ENCODE results near the gene INO80E.

The INO80E gene, protein sequence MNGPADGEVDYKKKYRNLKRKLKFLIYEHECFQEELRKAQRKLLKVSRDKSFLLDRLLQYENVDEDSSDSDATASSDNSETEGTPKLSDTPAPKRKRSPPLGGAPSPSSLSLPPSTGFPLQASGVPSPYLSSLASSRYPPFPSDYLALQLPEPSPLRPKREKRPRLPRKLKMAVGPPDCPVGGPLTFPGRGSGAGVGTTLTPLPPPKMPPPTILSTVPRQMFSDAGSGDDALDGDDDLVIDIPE

DNA sequence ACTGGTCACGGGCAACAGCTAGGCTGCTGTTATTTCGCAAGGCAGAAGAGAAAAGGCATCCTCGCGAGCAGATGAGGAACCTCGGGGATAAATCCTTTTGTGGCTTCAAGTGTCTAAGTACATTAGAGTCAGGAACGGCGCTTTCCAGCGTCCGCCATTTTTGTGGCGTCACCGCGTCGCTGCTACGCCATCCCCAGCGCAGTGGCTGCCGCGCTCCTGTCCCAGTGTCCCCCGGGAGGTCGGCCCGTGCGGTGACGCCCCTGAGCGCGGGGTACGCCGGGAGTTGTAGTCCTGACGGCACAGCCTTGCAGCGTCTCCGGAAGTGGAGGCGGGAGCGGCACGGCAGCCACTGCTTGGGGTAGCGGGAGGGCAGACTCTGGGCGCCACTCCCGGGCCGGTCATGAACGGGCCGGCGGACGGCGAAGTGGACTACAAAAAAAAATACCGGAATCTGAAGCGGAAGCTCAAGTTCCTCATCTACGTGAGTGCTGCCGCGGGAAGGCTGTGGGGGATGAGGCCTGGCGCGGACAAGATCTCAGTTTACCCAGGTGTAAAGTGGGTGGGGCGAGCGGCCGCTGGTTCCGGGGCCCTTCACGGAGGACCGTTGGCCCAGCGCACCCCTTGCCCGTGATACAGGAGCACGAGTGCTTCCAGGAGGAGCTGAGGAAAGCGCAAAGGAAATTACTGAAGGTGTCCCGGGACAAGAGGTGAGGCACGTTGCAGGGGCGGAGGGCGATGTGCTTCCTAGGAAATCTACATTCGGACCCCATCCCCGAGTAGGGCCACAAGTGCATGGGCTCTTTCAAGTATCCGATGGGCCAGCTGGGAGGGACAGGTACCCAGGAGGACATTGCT is at the start of gene INO80E:
TSS of gene INO80E (plus strand) at position 331 of the 855 bp plus-strand sequence. CDS start at position 401, 70 bp downstream.
- in situ Hi-C loops (cut with HindIII; ENCODE audit: low sequenced_read_pairs), result no loop called here

DNA sequence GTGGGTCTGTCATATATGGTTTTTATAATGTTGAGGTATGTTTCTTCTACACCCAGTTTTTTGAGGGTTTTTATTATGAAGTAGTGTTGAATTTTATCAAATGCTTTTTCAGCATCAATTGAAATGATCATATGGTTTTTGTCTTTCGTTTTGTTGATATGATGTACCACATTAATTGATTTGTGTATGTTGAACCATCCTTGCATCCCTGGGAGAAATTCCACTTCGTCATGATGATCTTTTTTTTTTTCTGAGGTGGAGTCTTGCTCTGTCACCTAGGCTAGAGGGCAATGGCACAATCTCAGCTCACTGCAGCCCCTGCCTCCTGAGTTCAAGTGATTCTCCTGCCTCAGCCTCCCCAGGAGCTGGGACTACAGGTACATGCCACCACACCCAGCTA is 48.1 kb upstream of the INO80E start:
- in situ Hi-C loops (cut with HindIII; ENCODE audit: low sequenced_read_pairs), result no loop called here

DNA sequence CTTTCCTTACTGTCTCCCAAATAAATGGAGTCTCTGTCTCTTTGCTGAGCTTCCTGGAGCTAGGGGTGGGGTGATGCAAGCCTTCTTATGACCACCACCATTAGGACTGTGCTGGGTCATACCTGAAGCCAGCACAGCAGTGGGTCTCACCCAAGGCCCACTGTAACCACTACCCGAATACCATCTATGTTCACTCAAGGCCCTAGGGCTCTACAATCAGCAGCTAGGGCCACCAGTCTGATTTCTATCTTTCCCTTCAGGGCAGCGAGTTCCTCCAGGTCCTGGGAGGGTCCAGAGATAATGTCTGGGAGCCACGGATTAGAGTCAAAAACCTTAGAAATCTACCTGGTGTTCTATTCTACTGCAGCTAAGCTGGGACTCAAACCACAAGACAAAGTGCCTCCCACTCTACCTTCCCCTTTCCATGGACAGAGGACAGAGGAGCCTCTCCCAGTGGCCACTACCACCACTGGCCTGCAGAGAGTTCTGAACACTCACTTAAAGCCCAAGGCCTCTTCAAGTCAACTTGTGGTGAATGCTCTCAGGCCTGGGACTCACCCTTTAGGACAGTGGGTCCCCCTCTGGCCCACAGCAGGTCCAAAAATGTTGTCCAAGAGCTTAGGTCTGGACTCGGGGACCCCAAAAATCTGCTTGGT is 45.1 kb upstream of the INO80E start:
- in situ Hi-C loops (cut with HindIII; ENCODE audit: low sequenced_read_pairs), result no loop called here

DNA sequence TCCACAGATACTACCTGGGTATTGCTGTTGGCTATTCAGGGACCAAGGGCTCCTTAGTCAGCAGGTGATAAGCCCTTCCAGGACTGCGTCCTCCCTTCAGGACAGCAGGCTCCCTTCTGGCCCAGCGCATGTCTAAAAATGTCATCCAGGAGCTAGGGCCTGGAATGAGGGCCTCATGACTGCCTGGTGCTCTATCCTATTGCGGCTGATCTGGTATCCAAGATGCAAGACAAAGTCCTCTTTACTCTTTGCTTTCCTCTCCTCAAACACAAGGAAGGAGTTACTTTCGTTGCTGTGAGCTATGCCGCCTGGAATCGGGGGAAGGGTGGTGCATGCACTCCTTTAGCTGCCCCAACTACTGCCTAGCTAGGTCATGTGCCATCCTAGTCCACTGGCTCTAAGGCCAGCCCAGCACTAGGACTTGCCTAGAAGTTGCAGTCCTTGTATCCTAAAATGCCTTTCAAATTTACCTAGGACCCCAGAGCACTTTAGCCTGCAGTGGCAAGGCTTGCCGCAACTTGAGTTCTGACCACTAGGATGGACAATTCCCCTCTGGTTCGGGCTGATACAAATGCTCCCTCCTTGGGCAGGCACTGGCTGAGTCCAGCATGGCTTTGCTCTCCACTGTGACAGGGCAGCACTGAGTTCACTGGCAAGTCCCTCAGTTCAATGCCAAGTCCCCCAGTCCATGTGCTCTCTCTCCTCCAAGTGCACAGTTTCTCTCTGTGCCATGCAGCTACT is 44.2 kb upstream of the INO80E start:
- in situ Hi-C loops (cut with HindIII; ENCODE audit: low sequenced_read_pairs), result no loop called here

DNA sequence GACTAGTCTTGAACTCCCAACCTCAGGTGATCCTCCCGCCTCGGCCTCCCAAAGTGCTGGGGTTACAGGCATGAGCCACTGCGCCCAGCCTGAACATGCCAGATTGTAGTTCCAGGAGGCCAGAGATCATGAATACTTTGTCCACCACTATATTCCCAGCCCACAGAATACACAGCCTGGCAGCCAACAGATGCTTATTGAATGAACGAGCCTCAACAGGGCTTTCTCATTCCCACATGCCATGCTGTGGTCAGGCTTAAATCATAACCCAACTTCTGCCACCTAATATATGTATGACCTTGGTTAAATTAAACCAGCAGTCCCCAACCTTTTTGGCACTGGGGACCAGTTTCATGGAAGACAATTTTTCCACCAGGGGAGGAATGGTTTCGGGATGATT is 37.3 kb upstream of the INO80E start:
- in situ Hi-C loops (cut with HindIII; ENCODE audit: low sequenced_read_pairs), result no loop called here

DNA sequence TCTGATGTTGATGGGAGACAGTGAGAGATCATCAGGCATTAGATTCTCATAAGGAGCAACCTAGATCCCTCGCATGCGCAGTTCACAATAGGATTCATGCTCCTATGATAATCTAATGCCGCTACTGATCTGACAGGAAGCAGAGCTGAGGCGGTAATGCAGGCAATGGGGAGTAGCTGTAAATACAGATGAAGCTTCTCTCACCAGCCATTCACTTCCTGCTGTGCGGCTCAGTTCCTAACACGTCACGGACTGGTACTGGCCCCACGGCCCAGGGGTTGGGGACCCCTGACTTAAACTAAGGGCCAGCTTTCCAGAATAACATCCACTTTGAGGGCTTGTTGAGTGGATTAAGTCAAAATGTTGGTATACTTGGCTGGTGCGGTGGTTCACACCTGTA is 36.7 kb upstream of the INO80E start:
- in situ Hi-C loops (cut with HindIII; ENCODE audit: low sequenced_read_pairs), result no loop called here

DNA sequence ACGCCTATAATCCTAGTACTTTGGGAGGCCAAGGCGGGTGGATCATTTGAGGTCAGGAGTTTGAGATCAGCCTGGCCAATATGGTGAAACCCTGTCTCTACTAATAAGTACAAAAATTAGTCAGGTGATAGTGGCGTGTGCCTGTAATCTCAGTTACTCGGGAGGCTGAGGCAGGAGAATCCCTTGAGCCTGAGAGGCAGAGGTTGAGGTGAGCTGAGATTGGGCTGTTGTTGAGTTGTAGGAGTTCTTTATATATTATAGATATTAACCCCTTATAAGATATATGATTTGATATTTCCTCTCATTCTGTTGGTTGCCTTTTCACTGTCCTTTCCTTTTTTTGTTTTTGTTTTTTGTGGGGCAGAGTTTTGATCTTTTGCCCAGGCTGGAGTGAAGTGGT is 36.2 kb upstream of the INO80E start:
- in situ Hi-C loops (cut with HindIII; ENCODE audit: low sequenced_read_pairs), result loop anchor here (5.0 kb wide), 1 partner anchor 58 kb away; the partner anchor contains the start of gene ASPHD1

DNA sequence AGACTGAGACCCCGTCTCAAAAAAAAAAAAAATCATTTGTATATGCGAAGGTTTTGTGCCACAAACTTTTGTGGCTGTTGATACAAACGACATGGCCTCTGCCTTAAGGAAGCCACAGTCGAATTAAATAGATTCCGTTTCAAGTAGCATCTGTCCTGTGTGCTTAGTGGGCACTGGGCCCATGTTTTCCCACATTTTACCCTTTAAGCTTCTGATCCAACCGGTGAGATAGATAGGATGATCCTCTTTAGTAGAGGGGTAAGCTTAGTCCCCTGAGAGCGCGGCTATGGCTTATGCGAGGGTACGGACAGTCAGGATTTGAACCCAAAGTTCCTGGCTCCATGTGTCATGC is 34.9 kb upstream of the INO80E start:
- in situ Hi-C loops (cut with HindIII; ENCODE audit: low sequenced_read_pairs), result loop anchor here (5.0 kb wide), 1 partner anchor 59 kb away; the partner anchor contains the start of gene ASPHD1

DNA sequence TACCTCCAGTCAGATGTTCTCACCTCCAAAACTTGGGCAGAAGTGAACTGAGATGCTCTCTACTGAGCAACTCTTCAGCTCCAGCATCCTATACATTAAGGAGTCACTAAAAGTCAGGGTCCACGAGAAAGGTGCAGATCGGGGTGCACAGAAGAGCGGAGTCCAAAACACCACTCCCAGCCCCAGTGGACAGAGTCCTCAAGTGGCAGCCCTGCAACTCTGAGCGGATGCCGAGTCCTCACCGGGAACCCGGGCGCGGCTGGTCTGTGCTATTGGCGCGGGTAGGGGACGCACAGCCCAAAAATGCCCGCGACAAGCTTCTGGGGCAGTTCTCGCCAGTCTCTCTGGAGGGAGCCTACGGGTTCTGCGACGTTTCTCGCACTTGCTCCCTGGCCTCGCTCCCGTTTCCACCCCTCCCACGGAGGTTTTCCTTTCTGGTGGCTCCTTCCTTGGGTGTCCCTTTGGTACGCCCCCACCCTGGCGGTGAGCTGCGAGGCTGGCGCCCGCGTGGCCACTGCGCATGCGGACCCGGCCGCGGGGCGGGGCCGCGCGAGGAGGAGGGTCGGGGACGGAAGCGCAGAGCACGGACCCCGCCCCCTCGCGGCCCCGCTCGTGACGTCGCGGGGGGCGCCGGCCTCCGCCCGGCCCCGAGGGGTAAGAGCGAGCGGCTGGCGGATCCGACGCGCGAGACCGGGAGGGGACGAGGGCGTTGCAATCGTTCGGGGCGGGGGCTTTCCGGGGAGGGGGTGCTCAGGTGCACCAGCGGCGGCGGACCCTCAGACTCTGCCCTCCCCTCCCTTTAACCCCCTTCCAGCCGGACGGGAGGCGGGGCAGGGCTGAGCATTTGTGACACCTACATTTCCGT is 34.3 kb upstream of the INO80E start, which contains the start of gene TMEM219:
TSS of gene TMEM219 (plus strand) at position 601 of the 865 bp plus-strand sequence. CDS start 1,065 bp downstream, outside the sequence.
- in situ Hi-C loops (cut with HindIII; ENCODE audit: low sequenced_read_pairs), result loop anchor here (5.0 kb wide), 1 partner anchor 59 kb away; the partner anchor contains the start of gene ASPHD1

DNA sequence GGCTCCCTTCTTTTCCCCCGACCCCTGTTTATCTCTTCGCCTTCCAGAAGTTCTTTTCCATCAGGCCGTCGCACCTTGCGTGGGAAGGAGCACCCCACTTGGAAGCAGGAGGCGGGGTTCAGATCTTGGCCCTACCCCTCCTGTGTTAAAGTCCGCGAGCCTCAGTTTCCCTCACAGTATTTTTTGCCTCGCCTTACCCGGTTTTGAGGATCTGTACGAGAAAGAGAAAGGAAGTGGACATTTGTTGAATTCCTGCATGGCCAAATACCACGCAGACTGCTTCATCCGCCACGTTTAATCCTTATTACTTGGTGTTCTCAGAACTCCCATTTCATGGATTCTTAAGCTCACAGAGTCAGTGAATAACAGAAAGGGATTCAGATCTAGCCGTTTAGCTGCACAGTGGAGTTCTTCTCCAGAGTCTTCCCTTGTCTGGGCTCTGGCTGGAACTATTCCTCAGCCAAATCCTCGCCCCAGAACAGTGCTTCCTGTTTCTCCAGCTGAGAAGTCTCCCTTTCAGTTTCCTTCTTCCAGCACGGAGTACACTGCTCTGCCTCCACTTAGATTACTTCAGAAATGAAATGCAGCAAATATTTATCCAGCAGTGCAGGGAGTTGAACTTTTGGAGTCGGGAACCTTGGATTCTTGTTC is 33.6 kb upstream of the INO80E start:
- in situ Hi-C loops (cut with HindIII; ENCODE audit: low sequenced_read_pairs), result loop anchor here (5.0 kb wide), 1 partner anchor 60 kb away; the partner anchor contains the start of gene ASPHD1

DNA sequence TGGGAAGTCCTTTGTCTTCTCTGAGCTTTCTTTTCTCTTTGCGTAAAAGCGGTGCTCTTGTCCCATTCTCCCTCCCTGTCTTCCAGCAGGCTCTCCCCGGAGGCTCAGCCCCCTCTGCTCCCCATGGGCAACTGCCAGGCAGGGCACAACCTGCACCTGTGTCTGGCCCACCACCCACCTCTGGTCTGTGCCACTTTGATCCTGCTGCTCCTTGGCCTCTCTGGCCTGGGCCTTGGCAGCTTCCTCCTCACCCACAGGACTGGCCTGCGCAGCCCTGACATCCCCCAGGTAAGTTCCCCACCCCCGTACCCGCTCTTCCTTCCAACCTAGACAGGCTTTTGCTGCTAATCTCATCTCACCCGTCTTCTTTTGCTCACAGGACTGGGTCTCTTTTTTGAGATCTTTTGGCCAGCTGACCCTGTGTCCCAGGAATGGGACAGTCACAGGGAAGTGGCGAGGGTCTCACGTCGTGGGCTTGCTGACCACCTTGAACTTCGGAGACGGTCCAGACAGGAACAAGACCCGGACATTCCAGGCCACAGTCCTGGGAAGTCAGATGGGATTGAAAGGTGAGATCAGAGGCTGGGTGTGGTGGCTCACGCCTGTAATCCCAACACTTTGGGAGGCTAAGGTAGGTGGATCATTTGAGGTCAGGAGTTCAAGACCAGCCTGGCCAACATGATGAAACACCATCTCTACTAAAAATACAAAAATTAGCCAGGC is 32.9 kb upstream of the INO80E start:
- in situ Hi-C loops (cut with HindIII; ENCODE audit: low sequenced_read_pairs), result loop anchor here (5.0 kb wide), 1 partner anchor 61 kb away; the partner anchor contains the start of gene ASPHD1

DNA sequence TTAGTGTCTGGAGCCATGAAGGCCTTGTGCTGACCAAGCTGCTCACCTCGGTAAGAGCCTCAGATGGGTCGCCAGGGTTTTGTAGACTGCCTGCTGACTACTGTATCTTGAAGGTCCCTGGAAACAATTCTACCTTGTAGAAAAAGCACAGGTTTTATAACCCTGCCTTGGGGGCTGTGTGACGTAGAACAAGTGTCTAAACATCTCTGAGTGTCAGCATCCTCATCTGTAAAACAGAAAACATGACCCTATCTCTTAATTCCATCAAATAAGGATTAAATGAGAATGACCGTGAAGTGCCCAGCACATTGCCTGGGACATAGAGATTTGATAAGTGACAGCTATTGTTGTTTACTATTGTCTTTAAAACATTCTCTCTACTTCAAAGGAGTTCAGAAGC is 27.8 kb upstream of the INO80E start:
- in situ Hi-C loops (cut with HindIII; ENCODE audit: low sequenced_read_pairs), result no loop called here

DNA sequence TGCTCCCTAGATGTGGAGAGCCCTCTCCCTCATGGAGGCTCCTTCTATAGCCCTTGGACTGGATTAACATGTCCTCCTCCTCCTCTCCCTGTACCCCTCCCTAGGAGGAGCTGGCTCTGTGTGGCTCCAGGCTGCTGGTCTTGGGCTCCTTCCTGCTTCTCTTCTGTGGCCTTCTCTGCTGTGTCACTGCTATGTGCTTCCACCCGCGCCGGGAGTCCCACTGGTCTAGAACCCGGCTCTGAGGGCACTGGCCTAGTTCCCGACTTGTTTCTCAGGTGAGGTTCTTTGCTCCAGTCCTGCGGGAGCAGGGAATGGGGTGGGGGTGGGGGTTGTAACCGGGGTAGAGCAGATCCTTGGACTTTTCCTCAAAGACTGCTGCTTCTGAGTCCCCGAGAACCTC is 24.7 kb upstream of the INO80E start:
- in situ Hi-C loops (cut with HindIII; ENCODE audit: low sequenced_read_pairs), result loop anchor here (10.0 kb wide), 1 partner anchor 167 kb away; the partner anchor contains the start of gene MAZ

DNA sequence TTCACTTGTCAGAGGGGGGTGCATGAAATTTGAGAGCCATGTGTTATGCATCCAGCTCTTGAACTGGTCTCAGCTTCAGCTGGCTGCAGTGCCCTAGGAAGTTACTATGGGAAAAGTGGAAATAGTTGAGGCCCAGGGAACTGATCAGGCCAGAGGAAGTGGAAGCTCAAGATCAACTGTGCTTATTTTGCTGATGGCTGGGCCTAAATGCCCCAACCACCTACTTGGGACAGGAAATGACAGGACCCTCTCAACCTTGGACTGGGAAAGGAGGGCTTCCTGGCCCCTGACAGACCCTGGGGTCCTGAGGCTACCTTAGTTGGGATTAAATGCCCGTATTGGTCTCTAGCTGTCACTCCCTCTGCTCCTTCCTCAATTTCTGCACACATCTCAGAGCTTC is 23.5 kb upstream of the INO80E start:
- in situ Hi-C loops (cut with HindIII; ENCODE audit: low sequenced_read_pairs), result loop anchor here (10.0 kb wide), 1 partner anchor 168 kb away; the partner anchor contains the start of gene MAZ

DNA sequence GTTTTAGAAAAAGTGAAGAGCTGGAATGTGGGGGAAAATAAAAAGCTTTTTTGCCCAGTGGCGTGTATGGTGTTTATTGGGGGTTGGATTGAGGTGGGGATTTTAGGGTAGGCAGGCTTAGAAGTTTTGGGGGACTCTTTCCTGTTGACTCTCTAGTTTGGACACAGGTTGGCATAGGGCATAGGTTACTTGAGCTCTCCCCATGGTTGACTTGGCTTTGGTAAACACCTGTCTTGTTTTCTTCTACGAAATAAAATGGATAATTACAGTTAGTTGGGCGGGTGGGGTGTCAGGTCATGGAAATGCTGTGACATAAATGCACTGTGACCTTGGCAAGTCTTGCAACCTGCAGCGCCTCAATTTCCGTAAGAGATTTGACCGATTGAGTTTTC is 23.1 kb upstream of the INO80E start:
- in situ Hi-C loops (cut with HindIII; ENCODE audit: low sequenced_read_pairs), result loop anchor here (10.0 kb wide), 1 partner anchor 168 kb away; the partner anchor contains the start of gene MAZ

DNA sequence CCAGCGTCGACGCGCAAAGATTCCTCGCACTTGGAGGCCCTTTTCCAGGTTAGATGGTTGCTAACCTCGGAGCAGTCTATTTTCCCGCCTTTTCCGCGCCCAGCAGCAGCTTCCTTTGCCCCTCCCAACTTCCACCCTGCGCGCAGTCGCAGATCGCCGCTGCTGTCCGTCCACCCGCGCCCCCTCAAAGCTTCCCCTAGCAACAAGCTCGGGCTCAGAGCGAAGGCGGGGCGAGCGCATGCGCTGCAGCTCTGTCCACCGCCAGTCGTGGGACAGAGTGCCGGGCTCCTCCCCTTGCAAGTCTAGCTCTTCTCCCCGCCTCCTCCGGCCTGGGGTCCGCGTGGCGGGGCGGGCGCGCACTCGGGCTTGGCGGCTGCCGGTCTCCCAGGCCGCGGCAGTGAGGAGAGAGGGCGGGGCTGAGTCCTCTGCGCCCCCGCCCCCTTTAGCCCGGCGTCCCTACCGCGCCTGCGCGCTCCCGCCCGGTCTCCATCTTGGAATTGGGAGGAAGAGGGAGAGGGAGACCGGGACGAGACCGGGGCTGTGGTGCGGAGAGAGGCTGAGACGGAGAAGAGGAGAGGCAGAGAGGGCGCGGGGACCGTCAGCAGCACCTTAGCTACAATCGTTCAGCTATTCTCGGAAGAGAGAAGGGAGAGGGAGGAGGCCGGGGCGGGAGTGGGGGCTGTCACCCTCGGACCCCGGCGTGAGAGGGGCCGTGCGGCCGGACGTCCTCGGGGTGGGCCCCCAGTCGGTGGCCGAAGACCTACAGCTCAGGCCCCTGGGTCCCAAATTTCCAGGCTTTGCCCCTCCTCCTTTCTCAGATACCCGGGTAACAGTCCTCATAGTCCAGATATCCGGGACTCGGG is 22.4 kb upstream of the INO80E start, which contains the start of gene TAOK2:
TSS of gene TAOK2 (plus strand) at position 485 of the 863 bp plus-strand sequence. CDS start 3,905 bp downstream, outside the sequence.
- in situ Hi-C loops (cut with HindIII; ENCODE audit: low sequenced_read_pairs), result loop anchor here (10.0 kb wide), 1 partner anchor 169 kb away; the partner anchor contains the start of gene MAZ
